Hepatic stellate cell (primary cell): ENCODE measurements around the gene C1orf226.
A peak's percentile ranks its signal among the peaks of the same experiment; 100 is the strongest.

Source experiments
- DNase-seq: peaks from one replicate; pipeline ENCODE4 v3.0.0; 2011; ENCODE audit warnings: low spot score

Gene C1orf226

GRCh38 chr1:162366149-162366548 lies 15.4 kb upstream of the C1orf226 start:
- no peak for DNase-seq

DNA sequence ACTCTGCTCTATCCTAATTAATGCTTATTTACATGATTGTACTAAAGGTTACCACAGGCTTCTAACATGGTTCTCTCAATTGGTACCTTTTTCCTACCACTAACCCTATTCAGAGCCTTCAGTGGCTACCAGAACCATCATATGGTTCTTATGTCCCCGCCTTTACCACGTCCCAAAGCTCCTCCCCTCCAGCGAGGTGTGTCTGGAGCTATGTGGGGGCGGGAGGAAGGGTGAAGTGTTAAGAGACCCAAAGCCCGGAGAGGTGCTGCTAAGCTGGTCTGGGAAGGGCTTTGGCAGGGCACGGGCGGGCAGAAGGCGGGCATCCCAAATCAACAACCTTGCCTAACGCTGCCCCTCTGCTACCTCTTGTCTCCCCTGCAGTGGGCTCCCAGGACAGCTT lies 14.9 kb upstream of the C1orf226 start:
- DNase-seq = no peak

DNA sequence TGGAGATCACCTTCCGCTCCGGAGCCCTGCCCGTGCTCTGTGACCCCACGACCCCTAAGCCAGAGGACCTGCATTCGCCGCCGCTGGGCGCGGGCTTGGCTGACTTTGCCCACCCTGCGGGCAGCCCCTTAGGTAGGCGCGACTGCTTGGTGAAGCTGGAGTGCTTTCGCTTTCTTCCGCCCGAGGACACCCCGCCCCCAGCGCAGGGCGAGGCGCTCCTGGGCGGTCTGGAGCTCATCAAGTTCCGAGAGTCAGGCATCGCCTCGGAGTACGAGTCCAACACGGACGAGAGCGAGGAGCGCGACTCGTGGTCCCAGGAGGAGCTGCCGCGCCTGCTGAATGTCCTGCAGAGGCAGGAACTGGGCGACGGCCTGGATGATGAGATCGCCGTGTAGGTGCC lies 14.5 kb upstream of the C1orf226 start:
- DNase-seq = peak; percentile 38

DNA sequence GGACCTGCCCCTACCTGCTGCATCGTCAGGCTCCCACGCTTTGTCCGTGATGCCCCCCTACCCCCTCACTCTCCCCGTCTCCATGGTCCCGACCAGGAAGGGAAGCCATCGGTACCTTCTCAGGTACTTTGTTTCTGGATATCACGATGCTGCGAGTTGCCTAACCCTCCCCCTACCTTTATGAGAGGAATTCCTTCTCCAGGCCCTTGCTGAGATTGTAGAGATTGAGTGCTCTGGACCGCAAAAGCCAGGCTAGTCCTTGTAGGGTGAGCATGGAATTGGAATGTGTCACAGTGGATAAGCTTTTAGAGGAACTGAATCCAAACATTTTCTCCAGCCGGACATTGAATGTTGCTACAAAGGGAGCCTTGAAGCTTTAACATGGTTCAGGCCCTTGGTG lies 13.8 kb upstream of the C1orf226 start:
- no peak for DNase-seq

- no peak for DNase-seq
Observed at GRCh38 chr1:162368451-162368850, 13.1 kb upstream of the C1orf226 start.

GRCh38 chr1:162369571-162369970 lies 12.0 kb upstream of the C1orf226 start:
- no peak for DNase-seq

DNA sequence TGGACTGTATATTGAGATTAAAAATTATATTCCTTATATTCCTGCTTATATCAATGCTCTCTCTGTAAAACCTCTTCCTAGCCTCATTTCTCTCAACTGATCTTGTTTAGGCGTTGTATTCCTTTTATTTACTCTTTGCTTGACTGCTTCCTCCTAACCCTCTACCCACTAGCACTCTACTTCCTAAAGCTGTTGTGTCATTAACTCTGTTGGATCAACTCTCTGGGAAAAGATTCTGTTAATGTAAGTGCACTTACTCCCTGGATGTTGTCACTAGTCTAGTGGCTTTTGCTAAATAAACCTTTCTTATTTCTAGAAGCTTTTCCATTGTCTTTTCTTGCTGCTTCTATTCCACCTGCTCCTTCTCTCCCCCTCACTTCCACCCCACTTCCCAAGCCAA lies 11.4 kb upstream of the C1orf226 start:
- DNase-seq = no peak

DNA sequence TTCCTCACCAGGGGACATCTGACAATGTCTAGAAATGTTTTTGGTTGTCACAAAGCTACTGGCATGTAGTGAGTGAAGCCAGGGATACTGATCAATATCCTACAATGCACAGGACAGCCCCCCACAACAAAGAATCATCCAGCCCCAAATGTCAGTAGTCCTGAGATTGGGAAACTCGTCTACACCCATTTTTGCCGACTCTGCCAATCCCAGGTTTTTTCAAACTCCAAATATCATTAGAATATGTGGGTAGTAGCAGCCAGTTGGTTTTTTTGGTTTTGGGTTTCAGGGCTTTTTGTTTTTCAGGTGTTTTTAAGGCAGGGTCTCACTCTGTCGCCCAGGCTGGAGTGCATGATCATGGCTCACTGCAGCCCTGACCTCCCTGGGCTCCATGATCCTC lies 10.8 kb upstream of the C1orf226 start:
- DNase-seq = no peak

DNA sequence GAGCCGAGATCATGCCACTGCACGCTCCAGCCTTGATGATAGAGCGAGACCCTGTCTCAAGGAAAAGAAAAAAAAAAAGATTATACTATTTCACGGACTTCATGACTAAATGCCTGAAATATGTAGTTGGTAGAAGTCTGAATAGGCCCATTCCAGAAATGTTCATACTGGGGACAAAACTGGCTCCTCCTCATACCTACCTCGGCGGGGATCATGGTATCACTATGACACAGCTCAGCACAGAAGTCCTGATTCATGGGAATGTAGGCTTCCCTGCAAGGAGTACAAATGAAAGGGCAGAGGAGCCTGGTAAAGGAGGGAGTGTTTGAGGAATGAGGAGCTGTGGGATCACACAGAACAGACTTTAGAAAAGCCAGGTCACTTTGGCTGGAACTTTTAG lies 9.9 kb upstream of the C1orf226 start:
- peak; percentile 32 for DNase-seq

GRCh38 chr1:162372159-162373071 lies 9.1 kb upstream of the C1orf226 start:
- no peak for DNase-seq

DNA sequence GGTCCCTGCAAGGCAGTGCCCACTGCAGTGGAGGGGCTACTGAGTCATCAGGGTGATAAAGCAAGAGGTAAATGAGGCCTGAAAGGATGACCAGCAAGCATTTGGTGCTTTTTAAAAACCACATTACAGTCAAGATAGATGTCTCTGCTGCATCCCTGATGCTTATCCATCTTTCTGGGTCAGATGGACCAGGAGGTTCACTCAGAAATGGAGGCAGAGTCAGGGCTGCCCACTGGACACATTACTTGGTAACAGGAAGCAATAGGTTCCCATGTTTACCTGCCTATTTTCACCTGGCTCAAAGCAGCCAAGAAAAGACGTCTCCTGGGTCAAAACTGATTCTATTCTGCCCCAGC lies 8.5 kb upstream of the C1orf226 start:
- no peak for DNase-seq

GRCh38 chr1:162373541-162374260 lies 7.8 kb upstream of the C1orf226 start:
- no peak for DNase-seq

DNA sequence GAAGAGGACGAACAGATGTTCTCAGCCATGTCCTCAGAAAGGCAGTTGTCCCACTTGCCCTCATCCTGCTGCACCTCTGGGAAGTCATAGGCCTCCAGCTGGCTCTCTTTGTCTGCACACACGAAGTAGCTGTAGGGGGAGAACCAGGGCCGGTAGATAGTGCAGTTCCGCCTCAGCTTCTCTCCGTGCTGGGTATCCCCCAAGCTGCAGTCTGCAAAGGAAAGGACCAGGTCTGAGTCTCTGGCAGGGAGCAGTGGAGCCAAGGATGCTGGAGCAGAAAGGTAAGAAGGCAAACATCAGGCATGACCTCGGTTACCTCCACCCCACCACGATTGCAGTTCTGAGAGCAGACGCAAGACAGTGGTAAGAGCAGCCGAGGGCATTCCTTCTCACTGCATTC lies 7.1 kb upstream of the C1orf226 start:
- DNase-seq = no peak

GRCh38 chr1:162375463-162375862 lies 6.1 kb upstream of the C1orf226 start:
- no peak for DNase-seq

DNA sequence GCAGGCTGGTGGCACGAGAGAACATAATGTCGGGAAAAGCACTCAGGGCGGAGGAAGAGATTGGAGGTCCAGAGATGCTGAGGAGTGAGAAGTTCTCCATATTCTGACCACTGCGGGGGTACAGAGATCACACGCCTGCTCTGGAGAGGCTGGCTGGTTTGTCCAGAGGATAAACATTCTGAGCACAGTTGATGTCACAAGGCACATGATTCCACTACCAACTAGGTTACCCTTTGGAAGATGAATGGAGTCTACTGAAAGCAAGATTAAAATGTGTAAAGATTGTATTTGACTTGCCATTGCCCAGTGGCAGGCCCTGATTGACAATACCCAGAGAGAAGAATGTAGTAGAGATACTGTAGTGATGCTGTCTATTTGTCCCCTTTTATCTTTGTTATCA lies 4.8 kb upstream of the C1orf226 start, which contains the start of gene SPATA46:
Gene SPATA46, minus strand, starts transcription at position 164 of the 400 bp plus-strand sequence. Its CDS starts 64 bp downstream, at position 100.
- DNase-seq = no peak

GRCh38 chr1:162380061-162380846 lies 1.3 kb upstream of the C1orf226 start:
- no peak for DNase-seq

- DNase-seq = no peak
Observed at GRCh38 chr1:162381941-162382750, 618 bp downstream of the C1orf226 start.

DNA sequence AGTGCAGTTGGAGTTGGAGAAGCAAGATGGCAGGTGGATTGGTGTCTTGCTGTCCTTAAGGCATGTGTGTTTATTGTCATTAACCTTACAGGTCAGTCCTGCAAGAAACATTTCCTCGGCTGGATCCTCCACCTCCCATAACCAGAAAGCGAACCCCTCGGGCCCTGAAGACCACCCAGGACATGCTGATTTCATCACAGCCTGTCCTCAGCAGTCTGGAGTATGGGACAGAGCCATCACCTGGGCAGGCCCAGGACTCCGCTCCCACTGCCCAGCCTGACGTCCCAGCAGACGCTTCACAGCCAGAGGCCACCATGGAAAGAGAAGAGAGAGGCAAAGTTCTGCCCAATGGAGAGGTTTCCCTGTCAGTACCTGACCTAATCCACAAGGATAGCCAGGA lies 1.6 kb downstream of the C1orf226 start:
- DNase-seq = no peak

DNA sequence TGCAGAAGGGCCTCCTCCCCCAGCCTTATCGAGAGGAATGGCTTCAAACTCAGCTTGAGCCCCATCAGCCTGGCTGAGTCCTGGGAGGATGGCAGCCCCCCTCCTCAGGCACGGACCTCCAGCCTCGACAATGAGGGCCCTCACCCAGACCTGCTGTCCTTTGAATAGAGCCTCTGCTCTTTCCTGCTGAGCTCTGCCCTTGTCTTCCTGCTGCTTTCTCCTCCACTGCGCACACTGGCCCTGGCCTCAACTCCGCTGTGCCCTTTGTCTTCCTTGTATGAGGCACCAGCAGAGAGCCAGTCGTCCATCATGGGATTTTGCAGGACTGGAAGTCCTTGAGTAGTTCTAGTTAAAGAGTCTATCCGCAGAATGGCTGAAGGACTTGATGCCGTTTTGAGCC lies 2.0 kb downstream of the C1orf226 start:
- DNase-seq = no peak

DNA sequence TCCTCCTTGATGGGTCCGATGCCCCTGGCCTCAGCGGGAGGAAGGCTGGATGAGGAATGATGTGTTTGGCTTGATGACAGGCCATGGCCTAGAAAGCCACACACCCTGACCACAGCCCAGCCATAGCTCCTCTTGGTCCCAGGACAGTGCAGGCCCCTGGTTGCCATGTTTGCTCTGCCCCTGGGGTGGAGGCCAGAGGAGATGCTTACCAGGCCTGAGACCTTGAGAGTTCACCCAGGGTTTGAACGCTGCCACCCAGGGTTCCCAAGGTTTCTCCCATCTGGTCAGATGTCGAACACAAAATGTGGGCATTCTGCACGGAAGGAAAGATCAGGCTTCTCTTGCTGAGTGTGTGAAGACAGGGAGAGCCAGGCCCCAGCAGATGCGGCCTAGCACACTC lies 2.6 kb downstream of the C1orf226 start:
- DNase-seq = no peak

GRCh38 chr1:162384601-162385279 lies 3.2 kb downstream of the C1orf226 start:
- DNase-seq = no peak
